Left kidney (tissue), 2 donors: ENCODE data around the gene TEX19. TPM values are rescaled to one million over a fixed set of nuclear protein-coding genes. Genes with fewer than 3 reads are reported as not detected.
A peak's percentile ranks its signal among the peaks of the same experiment; 100 is the strongest.
"Not testable (repeated sequence)": the region's sequence is repeated elsewhere in the genome, so short reads cannot be mapped to it uniquely, and the experiment has no call there.

Experiments used
- DNase-seq: peaks from one replicate; pipeline ENCODE4 v3.0.0-alpha.2; 2013
- polyA plus RNA-seq: library from polyadenylated mRNA; unstranded; fragments of 120-200 nt; gene quantifications from one replicate; pipeline ENCODE4 v1.2.1, GENCODE V29; 2013; ENCODE audit not compliant: insufficient read length

TEX19 gene
- polyA plus RNA-seq, 1 donor, result not detected

GRCh38 chr17:82334204-82334621 is 24.8 kb upstream of the TEX19 start:
- no peak for DNase-seq

DNA sequence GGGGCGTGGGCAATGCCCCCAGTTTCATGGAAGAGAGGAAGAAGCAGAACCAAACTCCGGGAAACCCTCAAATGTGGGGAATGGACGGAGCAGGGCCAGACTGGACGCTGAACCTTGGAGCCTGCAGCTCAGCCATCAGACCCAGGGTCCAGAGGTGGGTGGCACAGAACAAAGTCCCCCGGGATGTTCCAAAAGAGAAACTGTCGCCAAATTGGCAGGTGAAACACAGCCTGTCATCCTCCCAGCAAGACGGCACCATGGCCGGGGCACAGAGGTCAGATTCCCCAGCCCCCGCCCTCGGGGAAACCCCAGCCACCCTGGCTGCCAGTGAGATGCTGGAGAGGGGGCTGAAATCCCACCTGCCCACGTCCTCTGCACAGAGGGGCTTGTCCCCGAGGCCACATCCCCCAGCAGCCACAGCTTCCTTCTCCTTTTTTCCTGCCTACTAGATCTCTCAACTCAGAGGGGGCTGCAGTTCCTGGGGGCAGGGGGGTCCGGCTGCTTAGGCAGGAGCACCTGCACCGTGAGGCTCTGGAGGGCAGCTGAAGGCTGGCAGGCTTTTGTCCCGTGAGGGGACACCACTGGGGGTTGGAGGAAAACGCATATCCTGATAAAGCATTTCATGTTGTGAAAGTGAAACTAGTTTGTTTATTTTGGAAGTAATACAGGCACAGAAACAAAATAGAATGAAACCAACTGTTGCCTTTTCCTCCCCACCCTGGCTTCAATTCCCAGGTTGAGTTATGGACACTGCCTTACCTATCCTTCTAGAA is 24.2 kb upstream of the TEX19 start:
- DNase-seq, result no peak

GRCh38 chr17:82338858-82339633 is 20.0 kb upstream of the TEX19 start:
- no peak for DNase-seq

DNA sequence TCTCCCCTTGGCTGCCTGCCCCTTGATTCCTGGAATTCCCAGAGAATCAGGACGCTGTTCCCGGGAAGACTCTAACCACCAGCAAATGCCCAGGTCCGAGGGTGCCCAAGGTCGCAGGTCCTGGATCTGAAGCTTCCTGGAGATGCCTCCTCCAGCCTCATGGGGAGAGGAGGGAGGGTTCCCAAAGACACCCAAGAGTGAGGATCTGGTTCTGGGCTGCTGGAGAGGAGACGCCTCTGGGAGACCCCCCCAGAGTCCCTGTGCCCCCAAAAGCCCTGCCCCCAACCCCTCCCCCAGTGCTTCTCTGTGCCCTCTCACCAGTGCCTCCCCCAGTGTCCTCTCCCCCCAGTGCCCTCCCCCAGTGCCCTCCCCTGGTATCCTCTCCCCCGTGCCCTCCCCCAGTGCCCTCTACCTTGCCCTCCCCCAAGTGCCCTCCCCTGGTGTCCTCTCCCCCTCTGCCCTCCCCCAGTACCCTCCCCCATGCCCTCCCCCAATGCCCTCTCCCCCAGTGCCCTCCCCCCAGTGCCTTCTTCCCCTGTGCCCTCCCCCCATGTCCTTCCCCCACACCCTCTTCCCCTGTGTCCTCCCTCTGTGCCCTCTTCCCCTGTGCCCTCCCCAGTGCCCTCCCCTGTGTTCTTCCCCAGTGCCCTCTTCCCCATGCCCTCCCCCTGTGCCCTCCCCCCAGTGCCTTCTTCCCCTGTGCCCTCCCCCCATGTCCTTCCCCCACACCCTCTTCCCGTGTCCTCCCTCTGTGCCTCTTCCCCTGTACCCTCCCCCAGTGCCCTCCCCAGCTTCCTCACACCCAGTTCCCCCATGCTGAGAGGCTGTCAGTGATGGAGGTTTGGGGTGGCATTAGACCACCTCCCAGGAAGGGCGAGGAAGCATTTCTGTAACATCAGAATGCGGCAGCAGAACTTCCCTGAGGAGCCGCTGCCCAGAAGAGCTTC is 19.1 kb upstream of the TEX19 start:
- DNase-seq, result no peak

GRCh38 chr17:82342361-82343079 is 16.5 kb upstream of the TEX19 start:
- DNase-seq, result no peak

GRCh38 chr17:82343560-82343959 is 15.5 kb upstream of the TEX19 start:
- no peak for DNase-seq

DNA sequence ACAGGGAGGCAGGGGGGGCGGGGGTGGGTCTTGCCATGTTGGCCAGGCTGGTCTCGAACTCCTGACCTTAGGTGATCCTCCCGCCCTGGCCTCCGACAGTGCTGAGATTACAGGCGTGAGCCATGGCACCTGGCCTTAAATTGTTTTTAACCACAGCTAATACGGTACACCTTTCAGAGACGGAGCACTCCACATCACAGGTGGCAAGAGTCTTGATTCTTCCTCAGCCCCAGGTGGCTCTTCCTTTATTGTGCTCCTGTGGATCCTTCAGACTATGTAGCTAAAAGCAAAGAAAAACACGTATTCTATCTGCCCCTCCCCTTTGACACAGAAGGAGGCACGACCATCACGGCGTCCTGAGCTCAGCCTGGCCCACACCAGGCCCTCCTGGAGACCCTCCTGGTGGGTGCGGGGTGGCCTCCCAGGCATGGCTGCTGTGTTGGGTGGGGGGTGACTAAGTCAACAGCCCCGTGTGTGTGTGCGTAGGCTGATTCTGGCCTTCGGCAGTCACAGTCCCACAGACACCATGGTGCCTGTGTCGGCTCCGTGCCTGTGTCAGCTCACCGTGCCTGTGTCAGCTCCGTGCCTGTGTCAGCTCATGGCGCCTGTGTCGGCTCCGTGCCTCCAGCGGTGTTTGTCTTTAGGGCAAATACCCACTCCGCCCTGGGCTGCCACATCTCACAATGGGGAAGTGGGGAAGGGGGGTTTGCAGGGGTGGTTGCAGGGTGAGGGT is 14.7 kb upstream of the TEX19 start:
- no peak for DNase-seq

- DNase-seq, result no peak
Observed at GRCh38 chr17:82345151-82345976, 13.7 kb upstream of the TEX19 start.

DNA sequence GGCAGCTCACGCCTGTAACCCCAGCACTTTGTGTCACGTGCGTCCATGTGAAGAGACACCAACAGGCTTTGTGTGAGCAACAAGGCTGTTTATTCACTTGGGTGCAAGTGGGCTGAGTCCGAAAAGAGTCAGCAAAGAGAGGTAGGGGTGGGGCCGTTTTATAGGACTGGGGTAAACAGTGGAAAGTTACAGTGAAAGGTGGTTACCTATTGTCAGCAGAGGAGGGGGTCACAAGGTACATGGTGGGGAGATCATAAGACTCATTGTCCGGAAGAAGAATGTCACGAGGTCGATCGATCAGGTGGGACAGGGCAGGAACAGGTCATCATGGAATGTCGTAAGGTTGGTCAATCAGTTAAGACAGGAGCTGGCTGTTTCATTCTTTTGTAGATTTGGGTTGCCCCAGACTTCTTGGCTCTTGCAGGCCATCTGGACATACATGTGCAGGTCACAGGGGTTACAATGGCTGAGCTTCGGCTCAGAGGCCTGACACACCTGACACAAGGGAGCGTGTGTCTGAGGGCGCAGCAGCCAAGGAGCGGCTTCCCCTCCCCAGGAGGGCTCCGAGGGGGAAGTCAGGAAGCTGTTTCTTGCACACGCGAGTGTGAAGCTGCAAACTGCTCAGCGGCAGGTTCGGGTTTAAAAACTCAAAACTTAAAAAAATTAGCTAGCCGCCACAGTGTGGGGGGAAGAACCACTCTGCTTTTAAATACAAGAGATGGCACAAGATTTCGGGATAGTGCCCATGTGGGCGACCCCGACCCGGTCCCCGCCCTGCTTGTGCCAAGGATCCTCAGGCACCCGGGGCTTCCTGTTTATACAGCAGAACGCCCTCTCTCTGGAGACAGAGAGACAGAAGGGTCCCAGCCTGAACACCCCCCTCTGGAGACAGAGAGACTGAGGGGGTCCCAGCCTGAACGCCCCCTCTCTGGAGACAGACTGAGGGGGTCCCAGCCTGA is 12.4 kb upstream of the TEX19 start:
- DNase-seq, result no peak

DNA sequence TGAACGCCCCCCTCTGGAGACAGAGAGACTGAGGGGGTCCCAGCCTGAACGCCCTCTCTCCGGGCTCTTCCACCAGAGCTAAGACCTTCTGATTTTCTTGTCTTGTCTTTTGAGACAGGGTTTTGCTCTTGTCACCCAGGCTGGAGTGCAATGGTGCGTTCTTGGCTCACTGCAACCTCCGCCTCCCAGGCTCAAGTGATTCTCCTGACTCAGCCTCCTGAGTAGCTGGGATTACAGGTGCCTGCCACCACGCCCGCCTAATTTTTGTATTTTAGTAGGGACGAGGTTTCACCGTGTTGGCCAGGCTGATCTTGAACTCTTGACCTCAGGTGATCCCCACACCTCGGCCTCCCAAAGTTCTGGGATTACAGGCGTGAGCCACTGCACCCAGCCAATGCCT is 11.1 kb upstream of the TEX19 start:
- DNase-seq, result not testable (repeated sequence)

DNA sequence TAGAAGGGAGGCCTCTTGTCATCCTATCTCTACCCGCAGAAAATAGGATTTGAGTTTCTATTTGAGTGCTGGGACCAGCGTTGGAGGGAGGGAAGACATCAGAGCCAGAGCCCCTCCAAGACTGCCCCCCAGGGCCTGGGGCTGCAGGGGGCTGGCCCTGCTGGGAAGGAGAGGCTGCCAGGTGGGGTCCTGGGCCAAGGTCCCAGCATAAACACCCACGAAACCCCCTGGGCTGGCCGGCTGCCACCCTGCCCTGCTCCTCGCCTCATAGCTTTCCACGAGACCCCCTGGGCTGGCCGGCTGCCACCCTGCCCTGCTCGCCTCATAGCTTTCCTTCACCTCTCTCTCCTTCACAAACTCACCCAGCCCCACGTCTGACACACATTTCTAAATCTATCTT is 10.6 kb upstream of the TEX19 start:
- DNase-seq, result no peak

DNA sequence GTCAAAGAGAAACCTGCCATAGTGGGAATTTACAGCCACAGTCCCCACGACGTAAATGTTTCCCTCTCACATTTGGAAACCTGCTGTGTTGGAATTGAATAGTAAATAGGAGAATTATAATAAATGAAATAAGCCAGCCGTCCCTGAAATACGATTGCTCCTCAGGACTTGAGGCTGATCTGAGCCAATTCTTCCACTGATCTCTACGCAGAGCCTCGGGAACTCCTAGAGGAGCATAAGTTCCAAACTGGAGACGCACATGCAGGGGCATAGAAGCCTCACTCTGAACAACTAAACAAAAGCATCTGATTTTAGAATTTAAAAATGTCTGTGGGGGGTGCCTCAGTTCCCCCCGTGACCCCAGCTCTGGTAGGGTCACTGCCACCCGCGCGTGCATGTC is 10.2 kb upstream of the TEX19 start:
- DNase-seq, result no peak

DNA sequence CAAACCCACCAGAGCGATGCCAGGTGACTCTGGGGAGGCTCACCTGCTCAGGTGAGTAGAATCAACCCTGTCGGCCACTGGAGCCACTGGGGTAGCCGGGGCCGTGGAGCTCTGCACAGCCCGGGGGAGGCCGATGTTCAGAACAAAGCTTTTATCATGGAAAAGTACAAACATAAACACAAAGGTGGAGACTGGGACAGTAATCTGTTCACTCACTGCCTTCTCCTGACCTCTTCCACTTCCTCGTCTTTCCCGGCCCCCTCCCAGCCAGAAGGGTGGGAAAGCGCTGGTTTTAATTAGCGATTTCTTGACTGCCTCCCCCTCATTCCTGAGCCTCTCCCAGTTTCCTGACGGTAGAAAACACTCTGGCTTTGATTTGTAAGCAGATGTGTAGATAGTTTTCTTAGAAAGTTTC is 9.8 kb upstream of the TEX19 start:
- DNase-seq, result no peak

DNA sequence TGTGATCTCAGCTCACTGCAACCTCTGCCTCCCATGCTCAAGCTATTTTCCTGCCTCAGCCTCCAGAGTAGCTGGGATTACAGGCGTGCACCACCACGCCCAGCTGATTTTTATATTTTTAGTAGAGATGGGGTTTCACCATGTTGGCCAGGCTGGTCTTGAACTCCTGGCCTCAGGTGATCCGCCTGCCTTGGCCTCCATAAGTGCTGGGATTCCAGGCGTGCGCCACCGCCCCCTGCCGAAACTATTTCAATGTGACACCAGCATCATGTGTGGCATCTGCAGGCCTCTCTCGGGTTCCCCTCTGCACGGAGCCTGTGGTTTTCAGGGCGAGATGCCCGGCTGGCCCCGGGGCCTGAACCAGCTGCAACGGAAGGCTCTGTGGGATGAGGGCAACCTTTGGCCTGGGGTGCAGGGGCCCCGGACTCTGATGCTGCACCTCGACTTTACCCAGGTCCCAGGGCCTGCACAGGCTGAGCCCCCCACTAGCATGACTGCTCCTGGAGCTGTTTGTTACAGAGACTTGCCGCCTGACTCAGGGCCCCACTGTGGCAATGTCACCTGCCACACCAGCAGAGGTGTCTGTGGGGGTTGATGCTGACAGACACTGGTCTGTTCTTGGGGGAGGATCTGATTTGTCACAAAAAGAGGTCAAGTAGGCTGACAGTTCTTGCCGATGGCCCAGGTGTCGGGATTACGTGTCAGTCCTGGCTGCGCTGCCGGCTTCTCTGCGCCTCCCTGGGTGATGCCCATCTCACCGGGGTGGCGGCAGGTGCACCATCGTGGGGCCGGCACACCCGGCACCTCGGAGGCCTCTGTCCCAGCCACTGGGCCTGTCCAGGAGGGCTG is 8.6 kb upstream of the TEX19 start:
- DNase-seq, result no peak

- DNase-seq, result no peak
Observed at GRCh38 chr17:82351254-82351712, 7.8 kb upstream of the TEX19 start.

DNA sequence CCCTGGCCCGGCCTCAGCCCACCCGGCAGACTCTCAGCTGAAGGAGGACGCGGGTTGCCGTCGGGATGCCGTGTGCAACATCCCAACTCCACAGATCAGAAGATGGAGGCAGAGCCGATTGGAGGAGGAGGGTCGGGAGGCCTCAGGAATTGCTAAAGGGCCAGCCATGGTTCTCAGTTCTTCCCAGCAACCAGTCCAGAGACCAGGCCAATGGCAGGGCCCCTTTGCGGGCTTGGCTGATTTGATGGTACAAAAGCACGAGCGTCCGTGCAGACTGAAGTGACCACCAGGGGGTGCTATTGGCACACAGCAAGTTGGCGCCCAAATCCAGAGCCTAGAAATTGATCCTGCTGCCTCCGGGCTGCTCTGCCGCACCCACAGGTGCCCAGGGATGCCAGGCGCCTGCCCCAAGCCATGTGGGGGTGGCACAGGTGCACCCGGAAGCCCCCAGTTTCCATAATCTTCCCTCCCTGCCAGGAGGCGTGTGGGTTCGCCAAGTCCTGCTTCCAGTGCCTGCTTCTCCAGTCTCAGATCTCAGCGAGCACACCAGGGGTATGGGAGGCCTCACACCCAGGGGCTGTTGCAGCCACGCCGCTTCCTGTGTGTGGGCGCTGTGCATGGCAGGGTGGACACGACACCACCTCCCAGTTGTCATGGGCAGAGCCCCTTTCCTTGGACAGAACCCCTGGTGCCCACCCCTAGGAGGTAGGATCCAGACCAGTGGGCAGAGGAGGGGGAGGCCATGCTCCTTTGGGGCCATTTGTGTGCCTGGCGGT is 7.1 kb upstream of the TEX19 start:
- peak; percentile 81 for DNase-seq

DNA sequence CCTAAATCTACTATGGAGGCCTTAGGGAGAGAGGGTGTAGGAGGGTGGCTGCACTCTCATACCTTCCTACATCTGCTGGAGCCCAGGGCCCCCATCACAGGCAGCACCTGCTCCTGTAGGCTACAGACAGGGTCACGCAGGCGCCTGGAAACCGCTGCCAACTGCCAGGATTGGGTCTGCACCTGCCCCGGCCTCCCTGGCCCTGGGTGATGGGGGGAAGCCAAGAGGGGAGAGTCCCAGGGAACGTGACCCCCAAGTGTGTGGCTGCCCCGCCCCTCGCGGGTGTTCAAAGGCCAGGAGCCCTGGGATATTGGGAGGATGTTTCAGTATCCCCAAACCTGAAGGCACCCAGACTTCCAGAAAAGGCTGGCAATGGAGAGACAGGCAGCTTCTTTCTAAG is 5.6 kb upstream of the TEX19 start:
- no peak for DNase-seq
